Activated naive CD4-positive, alpha-beta T cell treated with anti-CD3 and anti-CD28 coated beads, Interleukin-2, amount 50 U/mL, for 72 hours (primary cell): Measurements from ENCODE around the gene SEMA4C. TPM values are rescaled to one million over a fixed set of nuclear protein-coding genes. Genes with fewer than 3 reads are reported as not detected.
"Not testable (repeated sequence)": the region's sequence is repeated elsewhere in the genome, so short reads cannot be mapped to it uniquely, and the experiment has no call there.

Experiments used
- ATAC-seq, 2 donors: fragments of 150-1000 bp; cut with Tn5 transposase; 2 replicates each; pipeline ENCODE4 v1.10.0; 2021; ENCODE audit warnings: mild to moderate bottlenecking in 2 of 2, moderate library complexity in 2 of 2
- DNase-seq, 2 donors: peaks; one replicate each; pipeline ENCODE4 v3.0.0; 2021 to 2022; ENCODE audit warnings: low spot score in 2 of 2
- H3K27ac Mint-ChIP-seq, 2 donors: one replicate each; pipeline ENCODE4 v1.8.0; 2022; ENCODE audit warnings: mild to moderate bottlenecking in 2 of 2, mixed read lengths in 2 of 2
- H3K36me3 Mint-ChIP-seq, 2 donors: one replicate each; pipeline ENCODE4 v1.8.0; 2022; ENCODE audit warnings: mixed read lengths in 2 of 2
- H3K9me3 Mint-ChIP-seq, 2 donors: one replicate each; pipeline ENCODE4 v1.8.0; 2022; ENCODE audit warnings: mixed read lengths in 2 of 2
- total RNA-seq, 2 donors: library from RNA; stranded (reverse); gene quantifications; one replicate each; pipeline ENCODE4 v1.2.3, GENCODE V29; 2022

Gene SEMA4C
- total RNA-seq, 2 donors from 2014 or later = 6.8 to 10.8 TPM

DNA sequence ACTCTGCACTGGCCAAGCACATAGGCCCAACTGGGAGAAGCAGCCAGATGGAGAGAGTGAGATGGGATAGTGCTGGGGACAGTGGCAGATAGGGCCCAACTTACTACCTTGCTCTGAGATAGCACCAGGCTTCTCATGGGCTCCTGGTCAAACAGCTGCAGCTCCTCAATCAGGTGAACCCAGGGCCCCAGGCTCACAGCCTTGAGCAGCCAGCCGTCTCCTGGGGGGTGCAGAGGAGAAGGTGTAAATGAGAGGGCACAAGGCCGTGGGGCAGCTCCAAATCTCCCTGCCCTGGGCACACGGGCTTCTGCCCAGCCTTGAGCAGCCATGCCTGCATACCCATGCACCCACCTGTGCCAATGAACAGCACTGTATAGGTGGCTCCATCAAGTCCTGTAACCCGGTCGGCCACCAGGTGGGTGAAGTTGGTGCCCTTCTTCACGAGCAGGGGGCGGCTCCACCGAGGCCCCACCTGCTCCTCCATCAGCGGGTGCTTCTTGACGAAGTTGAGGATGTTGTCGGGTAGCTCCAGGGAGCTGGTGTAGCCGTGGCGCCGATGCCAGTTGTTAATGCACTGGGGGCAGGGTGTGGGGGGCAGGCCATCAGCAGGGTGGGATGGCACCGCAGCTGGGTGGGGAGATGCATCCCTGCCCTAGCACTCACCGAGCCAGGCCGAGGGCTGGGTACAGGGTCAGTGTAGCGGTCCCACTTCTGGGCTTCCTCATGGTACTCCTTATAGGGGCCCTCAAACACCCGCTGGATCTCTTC is 6.1 kb downstream of the SEMA4C start:
- ATAC-seq = no peak
- H3K9me3 Mint-ChIP-seq = no peaks in the 10 kb centered on the region
- H3K27ac Mint-ChIP-seq = no peak overlapping the region
- no peak for DNase-seq
- H3K36me3 Mint-ChIP-seq = no peaks in the 10 kb centered on the region

- H3K9me3 Mint-ChIP-seq, ATAC-seq: not testable (repeated sequence)
Measured at GRCh38 chr2:96863056-96863455, 6.8 kb downstream of the SEMA4C start.

GRCh38 chr2:96861074-96861473 is 8.8 kb downstream of the SEMA4C start:
- H3K36me3 Mint-ChIP-seq = no peaks in the 10 kb centered on the region
- no peaks in the 10 kb centered on the region for H3K9me3 Mint-ChIP-seq
- no peak for DNase-seq
- no peak for ATAC-seq
- no peak overlapping the region for H3K27ac Mint-ChIP-seq

More at GRCh38 chr2:96863056-96863455, 6.8 kb downstream of the SEMA4C start:
- DNase-seq, H3K27ac Mint-ChIP-seq, H3K36me3 Mint-ChIP-seq: not testable (repeated sequence)

GRCh38 chr2:96860065-96861029 is 9.5 kb downstream of the SEMA4C start:
- Mint-ChIP-seq H3K36me3 (no peaks in the 10 kb centered on the region), H3K27ac (no peak overlapping the region), H3K9me3 (no peaks in the 10 kb centered on the region)
- no peak for ATAC-seq
- no peak for DNase-seq

DNA sequence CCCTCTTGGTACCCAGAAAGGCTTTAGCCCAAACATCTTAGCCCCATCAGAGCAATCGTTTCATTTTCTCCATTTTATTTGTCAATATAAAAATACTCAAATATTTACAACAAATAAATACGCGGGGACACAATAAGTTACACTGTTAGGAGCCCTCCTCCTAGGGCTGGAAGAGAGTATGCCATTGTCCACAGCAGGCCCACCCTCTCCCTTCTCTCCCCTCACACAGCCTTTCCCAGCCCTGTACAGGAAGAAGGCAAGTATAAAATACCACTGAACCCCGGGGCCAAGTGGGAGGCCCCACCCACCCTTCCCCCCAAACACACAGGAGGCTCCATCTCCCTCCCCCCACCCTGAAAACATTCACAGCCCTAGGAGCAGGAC is 10.2 kb downstream of the SEMA4C start:
- no peak for ATAC-seq
- Mint-ChIP-seq H3K9me3 (no peaks in the 10 kb centered on the region), H3K27ac (no peak overlapping the region), H3K36me3 (no peaks in the 10 kb centered on the region)
- no peak for DNase-seq

DNA sequence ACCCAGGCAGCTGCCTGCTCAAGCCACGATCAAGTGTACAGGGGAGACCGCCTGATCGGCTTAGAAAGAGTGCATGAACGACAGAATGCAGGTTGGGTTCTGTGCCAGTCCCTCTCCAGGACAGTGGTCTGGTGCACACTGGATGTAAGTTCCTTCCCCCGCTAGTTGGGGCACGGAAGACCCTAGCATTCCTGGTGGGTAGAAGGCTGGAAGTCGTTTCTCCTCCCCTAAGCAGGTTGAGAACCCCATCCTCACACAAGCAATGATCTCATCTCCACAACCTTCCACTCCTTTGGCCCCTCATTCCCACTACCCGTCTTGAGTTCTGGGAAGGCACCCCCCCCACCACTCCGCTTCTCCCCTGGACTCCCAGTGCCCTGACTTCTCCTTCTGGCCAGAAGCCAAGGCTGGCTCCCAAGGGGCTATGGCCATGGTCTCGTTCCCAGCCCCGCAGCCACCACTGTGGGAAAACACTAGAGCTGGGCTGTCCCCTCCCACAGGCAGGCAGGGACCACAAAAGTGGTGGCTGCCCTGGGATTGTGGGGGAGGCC is 10.7 kb downstream of the SEMA4C start:
- no peaks in the 10 kb centered on the region for H3K36me3 Mint-ChIP-seq
- H3K27ac Mint-ChIP-seq = no peak overlapping the region
- DNase-seq (no peak), ATAC-seq (no peak)
- H3K9me3 Mint-ChIP-seq = no peaks in the 10 kb centered on the region

GRCh38 chr2:96857667-96858372 is 12.1 kb downstream of the SEMA4C start, which contains the start of gene ANKRD39:
Gene ANKRD39, minus strand, starts transcription at chr2:96858016. Its CDS starts 29 bp downstream, at chr2:96857987.
- Mint-ChIP-seq H3K27ac (peak within 1 kb of the TSS; percentile 82 to 87), H3K36me3 (no peaks in the 10 kb centered on the region), H3K9me3 (no peaks in the 10 kb centered on the region)
- peak; percentile 94 to 95 for ATAC-seq
- peak; percentile 98 to 99 for DNase-seq

- ATAC-seq = peak; percentile 0 to 4
Measured at GRCh38 chr2:96856776-96857666, 12.9 kb downstream of the SEMA4C start.

DNA sequence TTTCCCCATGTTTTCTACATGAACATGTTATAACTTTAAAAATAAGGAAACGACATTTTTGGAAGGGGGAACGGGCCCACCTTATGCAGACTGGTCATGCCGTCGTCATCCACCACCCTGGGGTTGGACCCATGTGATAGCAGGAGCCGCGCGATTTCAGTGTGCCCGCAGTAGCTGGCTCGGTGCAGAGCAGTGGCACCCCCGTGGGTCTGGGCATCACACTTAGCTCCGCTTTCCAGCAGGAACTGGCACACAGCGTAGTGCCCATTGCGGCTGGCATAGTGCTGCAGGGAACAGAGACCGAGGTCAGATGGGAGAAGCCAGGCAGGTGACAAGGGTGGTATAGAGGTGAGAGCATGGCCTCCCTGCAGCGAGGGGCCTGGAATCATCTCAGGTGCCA is 16.6 kb downstream of the SEMA4C start:
- Mint-ChIP-seq H3K27ac (no peak overlapping the region), H3K9me3 (no peaks in the 10 kb centered on the region), H3K36me3 (peaks cover 0 to 4% of the 10 kb centered on the region in 2 donors)
- ATAC-seq (no peak), DNase-seq (no peak)

More at GRCh38 chr2:96856776-96857666, 12.9 kb downstream of the SEMA4C start:
- H3K9me3 Mint-ChIP-seq = no peaks in the 10 kb centered on the region
- peak overlapping the region; percentile 77 to 87 for H3K27ac Mint-ChIP-seq
- H3K36me3 Mint-ChIP-seq = no peaks in the 10 kb centered on the region
- peak in 1 of 2 donors; percentile 30 for DNase-seq

DNA sequence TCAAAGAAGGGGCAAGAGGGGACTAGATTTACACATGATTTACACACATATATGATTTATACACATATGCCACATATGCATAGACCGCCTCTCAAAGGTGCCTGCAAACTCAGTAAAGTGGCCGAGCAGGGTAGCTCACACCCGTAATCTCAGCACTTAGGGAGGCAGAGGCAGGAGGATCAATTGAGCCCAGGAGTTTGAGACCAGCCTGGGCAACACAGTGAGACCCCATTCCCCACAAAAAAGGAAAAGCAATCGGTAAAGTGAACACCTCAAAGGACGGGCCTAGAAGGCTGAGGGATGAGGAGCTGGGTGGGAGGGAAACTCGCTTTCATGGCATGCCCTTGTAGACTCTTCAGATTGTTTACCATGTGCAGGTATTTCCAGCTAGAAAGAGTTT is 17.2 kb downstream of the SEMA4C start:
- Mint-ChIP-seq H3K27ac (no peak overlapping the region), H3K9me3 (no peaks in the 10 kb centered on the region), H3K36me3 (peaks cover 0 to 4% of the 10 kb centered on the region in 2 donors)
- ATAC-seq (no peak), DNase-seq (no peak)

DNA sequence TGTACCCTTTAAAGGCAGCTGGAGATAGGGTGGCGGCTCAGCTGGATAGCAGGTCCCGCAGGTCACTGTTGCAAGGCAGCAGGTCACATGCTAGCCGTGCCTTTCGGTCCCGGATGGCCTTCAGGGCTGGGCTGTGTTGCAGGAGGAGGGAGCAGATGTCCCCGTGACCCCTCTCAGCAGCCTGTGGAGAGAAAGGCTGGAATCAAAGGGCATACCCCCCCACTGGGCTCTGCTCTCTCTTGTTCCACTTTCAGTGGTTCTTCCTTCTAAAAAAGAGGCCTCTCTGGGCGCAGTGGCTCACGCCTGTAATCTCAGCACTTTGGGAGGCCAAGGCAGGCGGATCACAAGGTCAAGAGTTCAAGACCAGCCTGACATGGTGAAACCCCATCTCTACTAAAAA is 21.6 kb downstream of the SEMA4C start:
- no peaks in the 10 kb centered on the region for H3K9me3 Mint-ChIP-seq
- H3K27ac Mint-ChIP-seq = peak overlapping the region in 1 of 2 donors; percentile 50
- ATAC-seq (no peak), DNase-seq (no peak)
- H3K36me3 Mint-ChIP-seq = peaks cover 0 to 4% of the 10 kb centered on the region in 2 donors

DNA sequence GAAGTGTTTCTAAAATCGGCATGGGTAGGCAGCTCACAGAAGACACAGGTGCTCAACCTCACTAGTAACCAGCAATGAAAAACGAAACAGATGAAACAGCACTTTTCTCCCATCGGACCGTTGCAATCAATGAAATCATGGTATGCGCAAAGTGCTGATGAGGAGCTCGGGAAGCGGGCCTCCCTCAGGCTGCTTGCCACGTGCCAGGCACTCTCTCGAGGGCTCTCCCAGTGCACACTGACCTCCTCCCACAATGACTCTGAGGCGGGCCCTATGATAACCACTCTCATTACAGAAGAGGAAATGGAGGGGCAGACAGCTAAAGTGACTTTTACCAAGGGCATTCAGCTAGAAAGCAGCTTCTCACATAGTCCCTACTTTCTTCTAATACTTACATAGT is 22.3 kb downstream of the SEMA4C start:
- no peak for ATAC-seq
- H3K36me3 Mint-ChIP-seq = peaks cover 0 to 4% of the 10 kb centered on the region in 2 donors
- DNase-seq = no peak

DNA sequence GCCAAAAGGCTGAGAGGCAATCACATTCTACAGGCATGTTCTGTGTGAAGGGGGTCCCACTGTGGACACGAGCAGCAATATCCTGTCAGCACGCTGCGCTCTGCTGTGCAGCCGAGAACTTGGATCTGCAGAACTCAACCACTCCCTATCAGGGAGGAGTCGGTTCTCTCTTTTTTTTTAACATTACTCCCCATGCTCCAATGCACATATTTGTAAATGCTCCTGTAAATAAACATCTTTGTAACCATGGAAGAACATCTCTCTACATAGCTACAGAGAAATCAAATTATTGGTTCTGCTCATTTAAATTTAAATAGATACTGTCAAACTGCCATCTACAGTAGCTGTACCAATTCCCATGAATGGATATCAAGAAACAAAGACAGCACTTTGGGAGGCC is 23.1 kb downstream of the SEMA4C start:
- ATAC-seq (no peak), DNase-seq (no peak)
- H3K36me3 Mint-ChIP-seq = peaks cover 0 to 4% of the 10 kb centered on the region in 2 donors
- no peak overlapping the region for H3K27ac Mint-ChIP-seq
- no peaks in the 10 kb centered on the region for H3K9me3 Mint-ChIP-seq

More for the DNA sequence above, 22.3 kb downstream of the SEMA4C start:
- no peak overlapping the region for H3K27ac Mint-ChIP-seq
- no peaks in the 10 kb centered on the region for H3K9me3 Mint-ChIP-seq

- Mint-ChIP-seq H3K36me3 (peaks cover 0 to 6% of the 10 kb centered on the region in 2 donors), H3K27ac (no peak overlapping the region), H3K9me3 (no peaks in the 10 kb centered on the region)
- DNase-seq (no peak), ATAC-seq (no peak)
Measured at GRCh38 chr2:96844405-96844808, 25.5 kb downstream of the SEMA4C start.

DNA sequence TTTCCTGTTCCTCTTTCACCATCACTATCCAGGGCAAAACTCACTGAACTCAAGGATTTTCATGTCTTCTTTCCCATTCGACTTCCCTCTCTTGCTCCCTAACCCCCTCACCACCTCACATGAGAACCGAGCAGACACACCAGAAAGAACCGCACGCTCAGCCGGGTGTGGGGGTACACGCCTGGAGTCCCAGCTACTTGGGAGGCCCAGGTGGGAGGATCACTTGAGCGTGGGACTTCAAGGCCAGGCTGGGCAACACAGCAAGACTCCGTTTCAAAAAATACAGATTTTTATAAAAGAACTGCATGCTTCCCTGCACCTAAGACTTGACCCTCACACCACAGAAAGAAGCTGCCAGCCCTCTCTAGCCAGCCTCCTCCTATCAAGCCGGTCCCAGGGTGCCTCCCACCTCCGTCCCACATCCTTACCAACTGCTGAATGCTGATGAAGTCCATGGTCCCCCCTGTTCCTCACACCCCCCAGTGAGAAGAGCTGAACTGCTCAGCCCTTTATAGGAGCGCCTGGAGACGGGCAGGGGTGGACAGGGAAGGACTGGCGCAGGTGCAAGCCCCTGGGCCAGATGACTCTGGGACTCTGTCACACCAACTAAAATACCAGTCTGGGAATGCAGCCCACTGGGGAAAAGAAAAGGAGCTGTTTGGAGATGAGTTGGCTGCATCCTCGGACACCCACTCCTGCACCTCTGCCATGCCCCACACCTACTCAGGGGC is 26.2 kb downstream of the SEMA4C start, which contains the start of gene ANKRD23:
TSS of gene ANKRD23 (minus strand) at position 484 of the 731 bp plus-strand sequence. CDS start at position 455, 29 bp downstream.
- Mint-ChIP-seq H3K36me3 (peaks cover 0 to 6% of the 10 kb centered on the region in 2 donors), H3K9me3 (no peaks in the 10 kb centered on the region), H3K27ac (peak within 1 kb of the TSS in 1 of 2 donors; percentile 45)
- no peak for DNase-seq
- no peak for ATAC-seq
